Smooth muscle cell of the umbilical artery (primary cell): ENCODE measurements around the gene OR5D13. TPM values are rescaled to one million over a fixed set of nuclear protein-coding genes. Genes with fewer than 3 reads are reported as not detected.

ENCODE experiments used
- total RNA-seq: library from RNA; depleted of rRNA; stranded (reverse); fragments of >200 nt; gene quantifications from 2 replicates; pipeline ENCODE4 v1.2.3, GENCODE V29; 2014

The OR5D13 gene, protein sequence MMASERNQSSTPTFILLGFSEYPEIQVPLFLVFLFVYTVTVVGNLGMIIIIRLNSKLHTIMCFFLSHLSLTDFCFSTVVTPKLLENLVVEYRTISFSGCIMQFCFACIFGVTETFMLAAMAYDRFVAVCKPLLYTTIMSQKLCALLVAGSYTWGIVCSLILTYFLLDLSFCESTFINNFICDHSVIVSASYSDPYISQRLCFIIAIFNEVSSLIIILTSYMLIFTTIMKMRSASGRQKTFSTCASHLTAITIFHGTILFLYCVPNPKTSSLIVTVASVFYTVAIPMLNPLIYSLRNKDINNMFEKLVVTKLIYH
- not detected in 2 replicates for total RNA-seq

GRCh38 chr11:55773138-55773537, at the start of gene OR5D13:
OR5D13 (plus strand) TSS chr11:55773438; CDS start chr11:55773438, 0 bp downstream.

GRCh38 chr11:55795256-55795655, 22.0 kb downstream of the OR5D13 start, which contains the start of gene OR5D14:
OR5D14 (plus strand) TSS chr11:55795556; CDS start chr11:55795556, 0 bp downstream.

DNA sequence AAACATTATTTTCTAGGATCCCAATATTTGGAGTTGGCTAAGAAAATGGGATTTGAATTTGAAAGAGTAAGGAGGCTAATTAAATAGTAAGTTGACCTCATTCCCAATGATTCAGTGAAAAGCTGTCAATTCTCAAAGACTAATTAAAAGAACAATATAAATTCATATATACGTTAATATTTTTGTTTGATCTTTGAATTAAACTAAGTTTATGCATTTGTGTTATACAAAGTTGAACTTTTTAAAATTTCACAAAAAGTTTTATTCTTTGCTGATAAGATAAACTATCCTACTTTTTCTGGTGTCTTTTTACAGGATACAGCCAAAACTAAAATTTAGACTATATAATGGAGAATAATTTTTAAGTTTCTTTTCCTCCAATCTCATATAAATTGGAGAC, 37.8 kb downstream of the OR5D13 start, which contains the start of gene OR5L1:
Gene OR5L1, plus strand, starts transcription at position 301 of the 400 bp plus-strand sequence. CDS start 100 bp downstream, outside the sequence.

DNA sequence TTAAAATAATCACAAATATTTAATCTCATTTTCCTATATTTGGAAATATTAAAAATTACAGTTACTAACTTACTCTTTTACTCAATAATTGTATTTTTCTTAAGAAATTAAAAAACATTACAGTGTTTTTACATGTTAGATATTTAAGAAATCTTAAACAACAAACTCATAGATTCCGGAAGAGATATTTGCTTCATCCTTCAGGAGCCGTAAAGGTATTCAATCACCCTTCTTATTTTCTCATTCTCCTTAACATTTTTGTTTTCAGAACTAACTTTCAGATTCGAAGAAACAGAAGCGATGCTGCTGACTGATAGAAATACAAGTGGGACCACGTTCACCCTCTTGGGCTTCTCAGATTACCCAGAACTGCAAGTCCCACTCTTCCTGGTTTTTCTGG, 46.1 kb downstream of the OR5D13 start, which contains the start of gene OR5D18:
Gene OR5D18, plus strand, starts transcription at position 301 of the 400 bp plus-strand sequence. Its CDS starts 0 bp downstream, at position 301.

Other genes with a start within 250 kb of the OR5D13 start
- not detected in 2 replicates for gene OR4C15, start 219.0 kb upstream of the OR5D13 start, total RNA-seq
- not detected in 2 replicates for gene OR4C16, start 201.3 kb upstream of the OR5D13 start, total RNA-seq
- not detected in 2 replicates for gene OR4C11, start 165.8 kb upstream of the OR5D13 start, total RNA-seq
- gene OR4P4, start 138.3 kb upstream of the OR5D13 start, total RNA-seq: not detected in 2 replicates
- not detected in 2 replicates for gene OR4S2, start 125.1 kb upstream of the OR5D13 start, total RNA-seq
- not detected in 2 replicates for gene OR4C6, start 111.2 kb upstream of the OR5D13 start, total RNA-seq
- gene OR5D14, start 22.1 kb downstream of the OR5D13 start, total RNA-seq: not detected in 2 replicates
- not detected in 2 replicates for gene OR5L1, start 37.9 kb downstream of the OR5D13 start, total RNA-seq
- gene OR5D18, start 46.2 kb downstream of the OR5D13 start, total RNA-seq: not detected in 2 replicates
- not detected in 2 replicates for gene OR5L2, start 53.8 kb downstream of the OR5D13 start, total RNA-seq
- gene OR5D16, start 65.3 kb downstream of the OR5D13 start, total RNA-seq: not detected in 2 replicates
- not detected in 2 replicates for gene TRIM51, start 109.9 kb downstream of the OR5D13 start, total RNA-seq
- gene OR5W2, start 141.1 kb downstream of the OR5D13 start, total RNA-seq: not detected in 2 replicates
- gene OR5I1, start 163.0 kb downstream of the OR5D13 start, total RNA-seq: not detected in 2 replicates
- gene OR10AG1, start 196.5 kb downstream of the OR5D13 start, total RNA-seq: not detected in 2 replicates
- not detected in 2 replicates for gene OR5F1, start 221.2 kb downstream of the OR5D13 start, total RNA-seq